ENCODE data around the gene SHLD1. TPM values are rescaled to one million over a fixed set of nuclear protein-coding genes. Genes with fewer than 3 reads are reported as not detected.
"Not testable (repeated sequence)": the region's sequence is repeated elsewhere in the genome, so short reads cannot be mapped to it uniquely, and the experiment has no call there.

SHLD1 gene
- total RNA-seq, 1 donor from 2014 or later, result 5.3 TPM

DNA sequence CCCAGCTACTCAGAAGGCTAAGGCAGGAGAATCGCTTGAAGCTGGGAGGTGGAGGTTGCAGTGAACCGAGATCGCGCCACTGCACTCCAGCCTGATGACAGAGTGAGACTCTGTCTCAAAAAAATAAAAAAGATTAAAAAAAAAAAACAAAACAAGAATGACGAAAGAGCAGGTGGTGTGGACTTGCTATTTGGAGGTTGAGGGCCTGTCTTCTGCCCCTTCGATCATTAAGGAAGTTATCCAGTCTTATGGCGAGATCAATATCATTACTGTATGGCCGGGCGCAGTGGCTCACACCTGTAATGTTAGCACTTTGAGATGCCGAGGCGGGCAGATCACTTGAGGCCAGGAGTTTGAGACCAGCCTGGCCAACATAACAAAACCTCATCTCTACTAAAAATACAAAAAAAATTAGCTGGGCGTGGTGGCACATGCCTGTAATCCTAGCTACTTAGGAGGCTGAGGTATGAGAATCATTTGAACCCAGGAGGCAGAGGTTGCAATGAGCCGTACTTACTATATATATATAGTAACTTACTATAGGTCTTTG lies 53.6 kb downstream of the SHLD1 start:
- ATAC-seq; DNase-seq (ENCODE audit: missing footprints): not testable (repeated sequence)
- intact Hi-C loops (cut with DNase I), result loop anchor here (10.0 kb wide), 1 partner anchor 271 kb away; no protein-coding TSS in a partner anchor

GRCh38 chr20:5806457-5807263 lies 56.5 kb downstream of the SHLD1 start:
- no peak for DNase-seq (ENCODE audit: missing footprints)
- intact Hi-C loops (cut with DNase I), result loop anchor here (5.0 to 10.0 kb wide), 2 partner anchors 126 to 268 kb away; no protein-coding TSS in a partner anchor
- ATAC-seq, result peak; percentile 70

DNA sequence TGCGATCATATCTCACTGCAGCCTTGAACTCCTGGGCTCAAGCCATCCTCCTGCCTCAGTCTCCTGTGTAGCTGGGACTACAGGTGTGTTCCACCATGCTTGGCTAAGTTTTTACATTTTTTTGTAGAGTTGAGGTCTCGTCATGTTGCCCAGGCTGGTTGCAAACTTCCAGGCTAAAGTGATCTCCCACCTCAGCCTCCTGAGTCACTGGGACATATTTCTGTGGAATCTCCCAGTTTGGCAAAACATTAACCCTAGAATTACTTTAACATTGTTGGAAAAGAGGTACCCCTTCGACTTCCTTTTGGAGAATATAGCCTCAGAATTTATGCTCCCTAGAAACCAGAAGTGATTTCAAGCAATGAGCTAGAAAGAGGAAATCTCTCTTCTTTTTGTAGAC lies 57.2 kb downstream of the SHLD1 start:
- DNase-seq (ENCODE audit: missing footprints) (no peak), ATAC-seq (no peak)
- intact Hi-C loops (cut with DNase I), result loop anchor here (5.0 to 10.0 kb wide), 2 partner anchors 125 to 267 kb away; no protein-coding TSS in a partner anchor

GRCh38 chr20:5808901-5809300 lies 58.7 kb downstream of the SHLD1 start:
- intact Hi-C loops (cut with DNase I), result loop anchor here (5.0 to 10.0 kb wide), 2 partner anchors 123 to 266 kb away; no protein-coding TSS in a partner anchor
- no peak for DNase-seq (ENCODE audit: missing footprints)
- no peak for ATAC-seq

DNA sequence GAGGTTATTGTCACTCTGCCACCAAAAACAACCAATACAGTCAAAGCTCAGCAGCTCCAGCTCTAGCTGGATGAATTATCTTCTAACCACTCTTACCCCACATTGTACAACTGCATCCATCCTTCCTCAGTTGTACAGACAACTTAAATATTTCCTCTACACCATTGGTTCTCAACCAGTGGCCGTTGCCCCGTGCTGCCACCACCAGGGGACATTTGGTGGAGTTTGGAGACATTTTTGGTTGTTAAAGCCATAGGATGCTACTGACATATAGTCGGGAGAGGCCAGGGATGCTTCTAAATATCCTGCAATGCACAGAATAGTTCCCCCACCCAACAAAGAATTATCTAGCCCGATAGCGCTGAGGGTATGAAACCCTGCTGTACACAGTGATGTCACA lies 59.3 kb downstream of the SHLD1 start:
- DNase-seq (ENCODE audit: missing footprints) (no peak), ATAC-seq (no peak)
- intact Hi-C loops (cut with DNase I), result loop anchor here (5.0 to 10.0 kb wide), 2 partner anchors 123 to 265 kb away; no protein-coding TSS in a partner anchor

- intact Hi-C loops (cut with DNase I), result no loop called here
- ATAC-seq (no peak), DNase-seq (ENCODE audit: missing footprints) (no peak)
These were observed 60.7 kb downstream of the SHLD1 start for GRCh38 chr20:5810800-5811422.

DNA sequence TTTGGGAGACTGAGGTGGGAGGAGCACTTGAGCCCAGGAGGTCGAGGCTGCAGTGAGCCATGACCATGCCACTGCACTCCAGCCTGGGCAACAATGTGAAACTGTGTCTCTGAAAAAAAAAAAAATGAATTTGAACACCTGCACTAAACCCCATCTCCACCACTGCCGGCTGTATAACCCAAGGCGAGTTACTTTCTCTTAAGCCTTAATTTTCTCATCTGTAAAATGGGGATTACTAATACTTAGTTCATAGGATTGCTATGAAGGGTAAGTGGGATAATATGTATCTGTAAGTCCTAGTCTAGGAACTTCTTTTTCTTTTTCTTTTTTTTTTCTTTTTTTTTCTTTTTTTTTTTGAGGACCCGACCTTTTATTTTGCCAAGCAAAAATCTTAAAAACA lies 61.5 kb downstream of the SHLD1 start:
- no peak for DNase-seq (ENCODE audit: missing footprints)
- intact Hi-C loops (cut with DNase I), result no loop called here
- no peak for ATAC-seq

DNA sequence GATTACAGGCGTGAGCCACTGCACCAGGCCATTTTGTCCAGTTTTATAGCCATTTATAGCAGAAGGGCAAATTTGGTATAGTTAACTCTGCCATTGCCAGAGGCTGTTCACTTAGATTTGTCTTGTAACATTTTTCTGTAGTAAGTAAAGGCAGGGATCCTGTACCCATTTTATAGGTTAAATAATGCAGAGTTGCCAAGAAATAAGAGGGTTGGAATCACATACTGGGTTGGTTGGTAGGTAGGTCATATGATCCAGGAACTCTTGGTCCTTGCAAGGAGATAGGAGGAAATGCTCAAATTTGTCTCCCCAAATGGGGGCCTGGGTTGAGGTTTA lies 68.1 kb downstream of the SHLD1 start:
- ATAC-seq (no peak), DNase-seq (ENCODE audit: missing footprints) (no peak)
- intact Hi-C loops (cut with DNase I), result no loop called here

DNA sequence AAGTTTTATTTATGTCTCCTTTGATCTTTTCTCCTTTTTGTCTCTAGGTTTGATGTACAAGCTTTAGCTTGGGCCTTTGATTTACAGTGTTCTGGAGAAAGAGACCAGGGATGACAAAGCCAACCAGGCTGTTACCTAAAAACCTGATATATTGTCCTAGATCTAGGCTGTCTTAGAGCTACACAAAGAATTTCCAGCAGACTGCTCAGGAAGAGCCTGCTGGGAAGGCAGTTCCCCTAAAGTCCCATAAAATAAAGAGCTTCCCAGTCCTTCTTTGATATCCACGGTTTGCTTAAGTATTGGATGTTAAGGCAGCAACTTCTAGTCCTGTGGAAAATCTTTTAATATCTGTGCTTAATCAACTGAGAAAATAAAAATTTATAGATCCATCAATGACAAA lies 70.5 kb downstream of the SHLD1 start:
- ATAC-seq (no peak), DNase-seq (ENCODE audit: missing footprints) (no peak)
- intact Hi-C loops (cut with DNase I), result no loop called here

GRCh38 chr20:5821627-5822215 lies 71.5 kb downstream of the SHLD1 start:
- intact Hi-C loops (cut with DNase I), result no loop called here
- DNase-seq (ENCODE audit: missing footprints), result no peak
- ATAC-seq, result peak; percentile 38

DNA sequence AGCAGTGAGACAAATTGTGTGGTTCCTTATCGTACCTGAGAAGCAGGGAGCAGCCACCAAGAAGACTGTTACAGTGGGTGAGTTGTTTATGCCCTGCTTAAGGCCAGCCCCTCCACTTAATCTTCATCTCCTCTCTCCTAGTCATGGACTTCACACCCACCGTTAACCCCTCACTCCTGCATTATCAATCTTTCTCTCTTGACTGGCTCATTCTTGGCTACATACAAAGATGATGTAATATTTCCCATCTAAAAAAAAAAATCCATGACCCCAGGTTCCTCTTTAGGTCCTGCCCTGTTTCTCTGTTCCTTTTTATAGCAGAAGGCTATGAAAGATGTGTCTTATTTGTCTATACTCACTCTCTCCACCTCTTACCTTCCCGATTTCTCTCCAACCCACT lies 72.4 kb downstream of the SHLD1 start:
- intact Hi-C loops (cut with DNase I), result no loop called here
- ATAC-seq, result no peak
- no peak for DNase-seq (ENCODE audit: missing footprints)

- DNase-seq (ENCODE audit: missing footprints) (no peak), ATAC-seq (no peak)
- intact Hi-C loops (cut with DNase I), result no loop called here
These were observed 75.0 kb downstream of the SHLD1 start for GRCh38 chr20:5825130-5825719.

DNA sequence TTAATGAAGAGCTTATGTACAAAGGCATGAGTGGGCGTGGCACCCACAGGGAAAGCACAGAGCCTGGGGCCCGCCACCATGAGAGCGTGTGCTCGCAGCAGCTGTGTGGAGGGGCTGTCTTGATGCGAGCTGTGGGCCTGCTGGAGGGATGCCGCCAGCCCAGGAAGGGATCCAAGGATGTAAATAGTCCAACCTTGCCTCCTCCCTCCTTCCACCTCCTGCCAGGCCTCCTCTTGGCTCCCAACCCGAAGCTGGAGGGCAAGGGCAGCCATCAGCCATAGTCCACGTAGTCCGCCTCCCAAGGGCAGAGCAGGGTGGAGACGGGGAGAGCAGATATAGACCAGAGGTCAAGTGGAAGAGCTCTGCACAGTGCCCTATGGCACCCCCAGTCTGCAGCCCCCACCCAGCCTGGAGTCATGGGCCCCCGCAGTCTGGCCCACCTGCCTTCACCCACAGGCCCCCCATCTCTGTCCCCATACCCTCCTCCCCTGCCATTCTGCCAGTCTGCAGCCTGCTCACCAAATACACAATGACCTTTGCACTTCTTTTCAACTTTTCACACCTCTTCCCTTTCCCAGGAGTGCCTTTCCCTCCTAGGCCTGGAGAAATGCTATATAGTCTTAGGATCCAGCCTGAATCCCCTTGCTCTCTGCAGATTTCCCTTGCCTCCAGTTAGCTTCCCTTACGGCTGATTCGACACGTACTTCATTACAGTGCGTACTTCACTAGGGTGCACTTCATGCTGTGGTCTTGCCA lies 77.1 kb downstream of the SHLD1 start:
- intact Hi-C loops (cut with DNase I), result no loop called here
- no peak for DNase-seq (ENCODE audit: missing footprints)
- peak; percentile 86 for ATAC-seq

DNA sequence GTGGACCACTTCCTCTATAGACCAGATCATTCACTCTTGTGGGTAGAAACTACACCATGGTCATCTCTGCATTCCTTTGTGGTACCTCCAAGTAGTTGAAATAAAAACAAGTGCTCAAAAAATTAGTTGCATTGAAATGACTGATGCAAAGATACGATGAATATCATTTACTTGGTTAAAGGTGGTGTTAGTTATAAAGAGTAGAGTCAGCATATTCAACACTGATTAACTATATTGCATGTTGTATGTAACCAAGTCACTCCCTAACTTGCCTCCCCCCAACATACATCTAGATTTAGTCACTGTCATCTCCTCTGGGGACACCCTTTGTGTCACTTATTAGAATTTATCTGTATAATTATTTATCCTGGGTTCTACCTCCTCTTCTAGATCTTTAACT lies 77.7 kb downstream of the SHLD1 start:
- intact Hi-C loops (cut with DNase I), result no loop called here
- no peak for DNase-seq (ENCODE audit: missing footprints)
- no peak for ATAC-seq

DNA sequence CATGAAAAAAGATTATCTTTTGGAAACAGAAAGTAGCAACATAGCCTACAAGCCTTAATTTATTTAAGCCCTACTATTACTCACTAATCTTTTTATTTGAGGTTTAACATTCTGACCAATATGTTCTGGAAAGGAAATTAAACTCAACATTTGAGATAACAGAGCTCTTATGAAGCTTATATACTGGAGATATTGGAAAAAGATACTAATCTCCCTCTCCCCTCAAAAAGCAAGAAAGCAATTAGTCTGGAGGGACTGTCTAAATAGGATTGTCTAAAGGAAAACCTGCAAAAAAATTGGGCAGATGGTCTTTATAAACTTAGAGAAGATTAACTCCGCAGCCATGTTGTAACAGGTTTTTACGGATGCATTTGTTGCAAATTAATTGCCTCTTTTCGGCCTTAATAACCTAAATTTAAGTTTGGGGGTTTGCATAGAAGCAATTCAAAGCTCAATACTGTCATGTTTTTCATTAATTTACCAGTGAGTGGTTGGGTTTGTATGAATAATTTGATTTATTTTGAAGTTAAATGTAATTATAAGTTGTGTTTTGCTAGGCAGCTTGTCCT lies 79.1 kb downstream of the SHLD1 start:
- DNase-seq (ENCODE audit: missing footprints), result no peak
- ATAC-seq, result no peak
- intact Hi-C loops (cut with DNase I), result no loop called here

DNA sequence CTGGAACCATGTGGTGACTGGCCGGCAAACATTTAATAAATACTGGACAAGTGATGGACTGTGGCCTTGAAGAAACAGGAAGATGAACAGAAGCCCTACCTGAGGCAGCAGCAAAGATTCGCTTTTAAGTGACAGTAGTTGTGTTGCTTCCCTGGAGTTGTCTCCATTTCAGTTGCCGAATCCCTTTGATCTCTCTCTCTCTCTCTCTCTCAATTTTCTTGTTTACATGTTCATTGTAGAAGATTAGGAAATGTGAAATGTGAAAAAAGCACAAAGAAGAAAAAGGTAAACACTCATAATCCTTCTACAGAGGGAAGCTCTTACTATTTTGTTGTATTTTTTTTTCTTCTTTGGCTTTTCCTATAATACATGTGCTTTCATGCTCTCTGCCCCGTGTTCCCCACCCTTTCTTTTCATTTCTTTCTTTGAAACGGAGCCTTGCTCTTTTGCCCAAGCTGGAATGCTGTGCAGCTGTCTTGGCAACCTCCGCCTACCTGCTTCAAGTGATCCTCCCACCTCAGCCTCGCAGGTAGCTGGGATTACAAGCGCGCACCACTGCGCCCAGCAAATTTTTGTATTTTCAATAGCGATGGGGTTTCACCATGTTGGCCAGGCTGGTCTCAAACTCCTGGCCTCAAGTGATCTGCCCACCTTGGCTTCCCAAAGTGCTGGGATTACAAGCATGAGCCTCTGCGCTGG lies 81.5 kb downstream of the SHLD1 start:
- intact Hi-C loops (cut with DNase I), result no loop called here
- no peak for DNase-seq (ENCODE audit: missing footprints)
- ATAC-seq, result no peak

DNA sequence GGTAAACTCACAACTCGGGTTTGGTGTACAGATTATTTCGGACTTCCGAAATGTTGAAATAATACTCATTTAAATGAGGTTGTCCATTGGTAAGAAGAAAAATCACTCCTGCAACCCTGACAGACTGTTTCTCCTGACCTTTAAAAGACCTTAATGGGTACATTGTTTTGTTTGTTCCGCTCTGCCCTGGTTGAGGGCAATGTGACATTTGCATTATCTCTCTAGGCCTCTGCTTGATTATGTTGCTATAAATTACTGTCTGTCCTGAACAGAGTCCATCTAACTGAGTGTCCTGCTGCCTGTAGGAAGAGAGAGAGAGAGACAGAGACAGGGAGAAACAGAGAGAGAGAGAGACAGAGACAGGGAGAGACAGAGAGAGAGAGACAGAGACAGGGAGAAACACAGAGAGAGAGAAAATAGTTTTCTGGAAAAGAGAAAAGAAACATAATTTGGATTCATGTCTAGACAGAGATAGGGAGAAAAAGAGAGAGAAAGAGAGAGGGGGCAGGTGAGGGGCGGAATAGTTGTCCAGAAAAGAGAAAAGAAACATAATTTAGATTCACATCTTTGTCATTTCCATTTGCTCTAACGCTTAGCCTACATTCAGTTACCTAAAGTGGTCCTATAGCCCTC lies 83.2 kb downstream of the SHLD1 start:
- DNase-seq (ENCODE audit: missing footprints) (no peak), ATAC-seq (peak; percentile 91)
- intact Hi-C loops (cut with DNase I), result no loop called here
